HTR-8/SVneo (cell line): ENCODE results near the gene CHSY1.

Experiments
- DNase-seq: peaks from one replicate; pipeline ENCODE4 v3.0.0; 2011; ENCODE audit warnings: low spot score, mixed read lengths; ENCODE audit not compliant: insufficient read length
- FAIRE-seq: peaks from 2 replicates; lab custom pipeline; 2011; peaks lifted over from hg19 to GRCh38; lab: Jason Lieb, UNC

CHSY1 gene

DNA sequence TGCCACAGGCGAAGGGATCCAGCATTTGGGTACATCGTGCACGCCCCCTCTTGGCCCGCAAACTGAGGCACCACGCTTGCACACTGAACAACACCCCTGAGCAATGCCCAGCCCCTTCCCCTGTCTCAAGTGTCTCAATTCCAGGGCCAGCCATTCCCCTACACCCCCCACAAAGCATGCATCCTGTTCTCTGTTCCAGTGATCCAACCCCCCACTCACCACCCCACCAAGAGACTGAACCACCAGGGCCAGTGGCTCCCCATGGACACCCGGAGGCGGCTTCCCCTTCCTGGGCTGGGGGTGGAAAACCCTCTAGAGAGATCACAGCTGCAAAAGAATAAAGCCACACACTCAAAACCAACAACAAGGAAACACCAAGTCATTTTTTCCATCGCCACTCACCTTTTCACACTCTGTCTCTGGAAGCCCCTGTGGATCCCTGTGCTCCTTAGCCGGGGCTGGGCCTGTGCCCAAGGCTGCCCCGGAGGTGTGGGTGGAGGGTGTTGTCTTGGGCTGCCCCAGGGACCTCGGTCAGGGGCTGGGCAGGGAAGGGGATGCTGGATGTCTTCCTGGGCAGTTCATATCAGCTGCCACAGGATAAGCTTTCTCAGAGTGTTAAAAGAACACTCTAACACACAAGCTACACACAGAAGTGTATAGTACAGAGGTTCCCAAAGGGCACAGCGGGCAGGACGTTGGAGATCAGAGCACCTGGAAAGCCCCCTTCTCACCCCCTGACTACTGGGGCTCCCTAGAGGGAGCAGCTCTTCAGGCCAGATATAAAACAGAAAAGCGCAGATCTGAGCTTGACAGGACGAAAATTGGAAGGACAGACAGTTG lies 92.5 kb downstream of the CHSY1 start:
- FAIRE-seq (no peak), DNase-seq (no peak)

DNA sequence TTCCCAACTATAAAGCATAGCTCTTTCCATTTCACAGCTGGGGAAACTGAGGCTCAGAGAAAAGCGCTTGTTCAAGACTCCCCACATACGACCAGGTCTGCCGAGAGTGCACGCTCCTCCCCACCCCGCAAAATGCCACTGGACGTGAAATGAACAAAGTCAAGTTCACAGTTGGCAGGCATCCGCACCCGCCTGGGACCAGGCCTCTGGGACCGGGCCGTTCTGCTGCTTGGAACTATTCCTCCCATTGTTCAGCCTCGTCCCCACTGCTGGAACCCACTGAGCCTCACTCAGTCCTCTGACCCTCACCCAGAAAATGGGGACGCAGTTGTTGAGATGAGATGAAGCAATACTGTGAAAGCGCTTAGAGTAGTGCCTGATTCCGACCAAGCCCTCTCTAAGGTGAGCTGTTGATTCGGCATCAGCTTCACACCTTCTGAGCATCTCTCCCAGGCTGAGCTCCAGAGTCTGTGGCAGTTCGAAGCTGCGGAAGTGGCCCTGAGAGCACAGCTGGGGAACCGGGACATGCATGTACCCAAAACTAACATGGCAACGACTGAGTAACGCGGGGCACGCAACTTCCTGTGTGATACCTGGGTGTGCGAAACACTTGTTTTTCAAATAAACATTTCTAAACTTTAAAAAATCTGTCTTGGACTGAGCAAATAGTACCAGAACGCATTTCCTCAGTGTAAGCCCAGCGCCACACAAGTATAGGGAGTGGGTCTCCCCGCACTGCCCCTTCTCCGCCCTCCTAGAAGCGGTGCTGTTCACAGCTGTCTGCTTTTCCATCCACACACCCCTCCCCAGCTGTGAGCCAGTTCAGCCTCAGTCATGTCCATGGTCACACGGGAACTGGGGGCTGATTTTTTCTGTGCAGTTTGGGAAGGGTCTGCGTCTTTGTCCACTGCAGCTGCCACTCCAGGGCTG lies 93.4 kb downstream of the CHSY1 start:
- FAIRE-seq = no peak
- DNase-seq = no peak

DNA sequence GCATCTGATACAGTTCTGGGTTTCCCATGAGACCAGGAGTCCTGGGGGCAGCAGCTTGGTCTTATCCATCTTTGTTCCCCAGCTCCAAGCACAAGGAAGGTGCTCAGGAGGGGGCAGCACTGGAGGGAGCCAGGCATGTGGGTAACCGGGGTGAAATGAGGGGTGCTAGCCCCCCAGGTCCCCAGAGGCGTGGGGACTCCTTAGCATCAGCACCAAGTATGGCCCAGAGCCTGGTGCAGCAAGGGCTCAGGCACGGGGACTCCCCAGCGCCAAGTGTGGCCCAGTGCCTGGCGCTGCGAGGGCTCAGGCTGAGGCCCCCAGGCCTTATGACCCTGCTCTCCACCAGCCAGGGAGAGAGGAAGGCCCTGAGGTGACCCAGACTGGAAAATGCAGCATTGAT lies 94.1 kb downstream of the CHSY1 start:
- DNase-seq (no peak), FAIRE-seq (no peak)

DNA sequence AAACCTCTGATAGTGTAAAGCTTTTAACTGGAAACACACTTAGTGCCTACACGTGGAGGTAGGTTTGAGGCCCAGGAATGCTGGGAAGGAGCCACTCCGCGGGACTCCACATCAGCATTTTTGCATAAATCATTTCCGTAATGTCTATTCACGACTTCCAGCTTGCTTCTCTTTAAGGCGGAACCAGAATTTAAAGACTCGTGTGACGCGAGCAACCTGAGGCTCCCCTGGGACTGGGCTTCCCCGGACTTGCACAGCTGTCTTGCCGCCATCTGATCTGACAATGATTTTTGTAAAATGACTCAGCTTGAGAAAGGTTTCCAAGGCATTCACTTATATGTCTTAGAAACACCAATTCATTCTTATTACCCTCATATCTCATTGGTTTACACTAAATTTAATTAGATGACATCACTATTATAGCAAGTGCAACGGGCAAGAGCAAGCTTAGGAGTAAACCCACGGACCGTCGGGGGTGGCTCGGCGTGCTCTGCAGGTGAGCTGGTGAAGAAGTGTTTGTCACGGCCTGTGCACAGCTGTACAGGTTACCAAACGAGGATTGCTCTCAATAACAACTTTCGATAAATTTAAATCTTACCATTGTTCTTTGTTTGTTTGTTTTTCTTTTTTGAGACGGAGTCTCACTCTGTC lies 95.2 kb downstream of the CHSY1 start:
- DNase-seq (no peak), FAIRE-seq (no peak)

DNA sequence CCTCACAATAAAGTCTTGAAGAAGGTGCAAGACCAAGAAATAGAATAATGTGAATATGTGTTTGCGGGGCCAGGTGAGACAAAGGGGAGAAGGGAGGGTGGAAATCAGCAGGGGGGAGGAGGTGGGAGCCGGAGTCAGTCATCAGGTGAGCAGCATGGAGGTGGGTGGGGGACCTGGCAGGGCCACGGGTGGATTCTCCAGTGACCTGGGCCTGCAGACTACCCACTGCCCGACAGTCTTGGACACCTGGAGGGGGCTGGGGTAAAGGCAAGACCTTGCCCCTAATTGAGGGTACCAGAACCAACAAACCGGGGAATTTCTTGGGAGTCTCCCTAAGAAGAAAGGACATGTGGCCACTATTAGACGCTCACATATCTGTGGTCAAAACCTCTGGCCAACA lies 95.8 kb downstream of the CHSY1 start:
- FAIRE-seq = no peak
- DNase-seq = no peak

DNA sequence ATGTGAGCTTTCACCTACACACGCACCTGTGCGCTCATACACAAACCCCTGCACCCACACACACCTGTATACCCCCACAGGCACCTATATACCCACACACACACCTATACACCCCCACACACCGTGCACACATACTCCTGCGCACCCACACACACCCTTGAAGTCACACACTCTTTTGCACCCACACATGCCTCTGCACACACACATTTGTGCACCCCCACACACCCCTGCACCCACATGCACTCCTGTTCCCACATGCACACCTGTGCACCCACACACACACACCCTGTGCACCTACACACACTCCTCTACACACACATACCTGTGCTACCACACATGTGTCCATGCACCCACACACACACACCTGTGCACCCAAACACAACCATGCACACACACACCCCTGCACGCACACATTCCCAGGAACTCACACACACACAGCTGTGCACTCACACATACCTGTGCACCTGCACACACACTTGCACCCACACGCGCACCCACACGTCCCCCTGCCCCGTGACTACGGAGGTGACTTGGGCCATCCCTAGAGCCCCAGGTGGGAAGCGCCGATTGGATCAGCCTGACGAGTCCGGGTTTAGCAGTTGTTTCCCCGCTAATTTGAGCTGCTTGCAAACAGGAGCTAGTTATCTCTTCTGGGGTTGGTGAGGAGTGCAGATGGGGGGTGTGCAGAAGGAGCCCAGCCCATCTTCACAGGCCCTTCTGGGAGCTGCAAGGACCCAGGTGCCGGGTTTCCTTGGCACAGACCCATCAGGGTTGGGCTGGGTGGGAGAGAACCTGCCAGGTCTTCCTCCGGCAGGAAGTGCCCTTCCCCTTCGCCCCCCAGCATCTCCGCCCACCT lies 97.8 kb downstream of the CHSY1 start:
- FAIRE-seq (peak; percentile 74), DNase-seq (no peak)

DNA sequence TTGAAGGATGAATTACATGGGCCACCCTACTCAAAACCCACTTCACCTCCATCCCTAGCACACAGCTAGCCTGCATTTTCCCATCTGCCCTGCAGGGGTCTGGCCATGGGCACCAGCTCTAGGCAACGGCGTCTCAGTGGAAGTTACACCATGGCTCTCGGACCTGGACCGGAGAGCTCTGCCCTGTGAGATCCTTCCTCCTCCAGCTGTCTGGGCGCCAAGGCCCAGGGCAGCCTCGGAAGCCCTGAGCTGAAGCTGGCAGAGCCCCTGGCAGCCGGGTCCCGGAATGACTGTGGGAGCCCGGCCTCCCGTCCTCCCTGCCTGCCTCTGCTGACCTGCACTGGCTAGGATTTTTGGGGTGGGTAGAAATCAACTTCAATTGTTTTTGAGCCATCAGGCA lies 98.9 kb downstream of the CHSY1 start:
- DNase-seq (no peak), FAIRE-seq (no peak)

DNA sequence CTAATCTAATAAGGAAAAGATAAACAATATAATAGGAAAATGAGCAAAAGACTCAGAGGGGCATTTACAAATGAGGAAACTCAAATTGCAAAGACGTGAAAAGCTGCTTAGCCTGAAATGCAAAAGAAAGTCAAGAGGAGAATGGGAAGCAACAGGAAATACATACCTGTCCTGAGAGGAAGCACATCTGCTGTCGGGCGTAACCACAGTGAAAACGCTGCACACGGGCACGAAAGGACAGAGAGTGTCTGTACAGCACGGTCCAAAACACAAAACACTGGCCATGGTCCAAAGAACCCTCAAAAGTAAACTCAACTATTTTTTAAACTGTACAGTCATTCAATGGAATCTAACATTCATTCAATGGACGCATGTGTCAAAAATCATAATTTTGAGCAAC lies 100.6 kb downstream of the CHSY1 start:
- DNase-seq = no peak
- no peak for FAIRE-seq

DNA sequence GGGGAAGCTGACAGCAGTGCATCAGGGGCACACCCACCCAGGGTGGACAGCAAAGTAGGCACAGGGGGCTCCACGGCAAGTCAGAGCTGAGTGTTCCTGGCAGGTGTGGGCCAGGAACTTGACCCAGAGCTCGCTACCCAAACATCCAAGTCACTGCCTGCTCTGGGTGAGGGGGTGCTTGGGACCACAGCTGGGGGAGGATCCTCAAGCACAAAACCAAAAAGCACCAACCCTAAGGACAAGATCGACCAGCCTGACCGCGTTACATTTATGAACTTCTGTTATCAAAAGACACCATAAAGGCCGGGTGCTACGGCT lies 101.2 kb downstream of the CHSY1 start:
- FAIRE-seq = no peak
- DNase-seq = no peak

DNA sequence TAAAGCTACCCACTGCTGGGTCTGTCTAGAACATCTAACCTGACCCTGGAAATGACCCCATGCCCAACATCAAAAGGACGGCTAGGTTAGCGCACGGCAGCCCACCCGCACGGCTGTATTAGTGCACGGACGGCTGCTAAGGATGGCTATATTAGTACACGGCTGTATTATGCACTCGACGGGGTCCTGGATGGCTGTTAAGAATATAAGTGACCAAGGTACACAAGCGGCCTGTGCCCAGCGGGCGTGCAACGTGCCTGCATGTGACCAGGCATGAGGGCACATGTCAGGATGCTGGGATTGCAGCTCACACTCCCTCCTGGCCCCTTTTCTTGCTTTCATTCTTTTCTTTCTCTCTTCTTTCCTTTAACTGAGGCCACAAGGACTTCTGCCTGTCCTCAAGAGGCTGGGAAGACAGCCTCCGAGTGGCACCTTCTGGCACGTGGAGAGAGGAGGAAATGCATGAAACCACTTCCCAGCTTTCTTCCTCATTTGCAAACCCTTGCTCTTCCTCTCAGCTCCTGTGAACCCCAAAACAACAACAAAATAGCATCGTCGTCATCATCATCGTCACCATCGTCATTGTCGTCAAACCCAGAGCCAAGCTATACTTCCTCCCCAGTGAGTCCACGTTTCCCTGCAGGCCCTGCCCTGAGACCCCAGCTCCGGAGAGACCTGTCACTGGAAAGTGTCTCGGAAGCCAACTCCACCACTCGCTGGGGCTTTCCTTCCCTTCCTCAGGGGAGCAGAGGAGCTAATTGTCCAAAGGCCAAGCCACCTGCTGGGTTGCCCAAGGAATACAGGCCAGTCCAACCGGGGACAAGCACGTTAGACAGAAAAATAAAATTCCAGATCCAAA lies 101.8 kb downstream of the CHSY1 start:
- DNase-seq (no peak), FAIRE-seq (no peak)

DNA sequence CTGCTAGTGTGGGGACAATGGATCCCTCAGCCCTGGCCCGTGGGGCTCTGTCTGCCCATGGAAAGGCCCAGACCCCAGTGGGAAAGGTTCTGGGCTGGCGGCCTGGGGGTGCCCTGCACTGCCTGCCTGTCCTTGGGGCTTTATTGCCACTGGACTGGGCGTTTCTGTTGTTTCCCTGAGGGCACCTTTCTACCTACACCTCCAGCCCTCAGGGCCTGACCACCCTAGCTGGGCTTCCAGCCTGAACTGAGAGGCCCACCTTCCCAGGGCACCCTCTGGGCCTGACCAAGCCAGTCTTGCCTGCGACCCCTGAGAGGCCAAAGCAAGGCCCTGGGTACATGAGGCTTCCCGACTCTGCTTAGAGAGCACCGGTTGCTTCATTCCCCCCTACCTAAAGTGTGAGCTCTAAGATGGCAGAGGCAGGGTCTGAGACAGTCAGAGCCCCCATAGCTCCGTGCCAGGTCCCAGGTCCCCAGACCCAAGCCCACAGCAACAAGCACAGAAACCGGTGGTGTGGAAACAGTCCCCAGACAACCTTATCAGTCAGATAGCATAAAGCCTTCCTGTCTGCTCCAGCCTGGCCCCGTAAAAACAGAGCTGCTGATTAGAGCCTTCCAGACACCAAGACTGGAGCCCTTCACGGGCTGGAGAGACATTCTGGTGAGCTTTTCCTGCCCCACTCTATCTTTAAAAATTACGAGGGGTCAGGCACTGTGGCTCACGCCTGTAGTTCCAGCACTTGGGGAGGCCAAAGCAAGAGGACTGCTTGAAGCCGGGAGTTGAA lies 102.8 kb downstream of the CHSY1 start:
- FAIRE-seq (no peak), DNase-seq (no peak)

DNA sequence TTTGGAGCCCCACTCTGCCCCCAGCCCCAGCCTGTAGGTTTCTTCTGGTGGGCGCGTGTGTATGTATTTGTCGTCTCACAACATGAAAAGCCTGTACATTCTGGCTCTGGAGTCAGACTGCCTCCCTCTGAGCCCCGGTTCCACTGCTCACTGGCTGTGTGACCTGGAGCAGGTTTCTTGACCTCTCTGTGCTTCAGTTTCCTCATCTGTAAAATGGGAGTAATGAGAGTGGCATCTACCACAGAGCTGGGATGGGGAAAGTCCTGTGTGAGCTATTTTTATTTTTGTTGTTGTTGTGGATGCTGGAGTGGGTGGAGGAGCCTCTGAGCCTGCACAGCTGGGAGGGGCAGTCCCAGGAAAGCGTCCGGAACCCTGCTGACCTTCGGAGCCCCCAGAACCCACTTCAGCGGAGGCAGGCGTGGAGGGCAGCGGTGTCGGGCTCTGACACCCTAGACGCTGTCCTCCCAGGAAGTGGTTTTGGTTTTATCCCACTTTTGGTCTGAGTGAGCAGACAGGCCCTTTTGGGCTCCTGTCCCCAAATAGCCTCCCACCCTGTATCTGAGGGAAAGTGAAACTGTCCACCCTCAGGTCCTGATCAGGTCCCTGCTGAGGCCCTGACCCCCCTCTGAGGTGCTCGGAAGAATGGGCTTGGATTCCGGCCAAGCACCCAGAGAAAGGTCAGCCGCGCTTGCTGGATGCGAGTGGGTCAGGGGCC lies 103.5 kb downstream of the CHSY1 start:
- DNase-seq = no peak
- no peak for FAIRE-seq

DNA sequence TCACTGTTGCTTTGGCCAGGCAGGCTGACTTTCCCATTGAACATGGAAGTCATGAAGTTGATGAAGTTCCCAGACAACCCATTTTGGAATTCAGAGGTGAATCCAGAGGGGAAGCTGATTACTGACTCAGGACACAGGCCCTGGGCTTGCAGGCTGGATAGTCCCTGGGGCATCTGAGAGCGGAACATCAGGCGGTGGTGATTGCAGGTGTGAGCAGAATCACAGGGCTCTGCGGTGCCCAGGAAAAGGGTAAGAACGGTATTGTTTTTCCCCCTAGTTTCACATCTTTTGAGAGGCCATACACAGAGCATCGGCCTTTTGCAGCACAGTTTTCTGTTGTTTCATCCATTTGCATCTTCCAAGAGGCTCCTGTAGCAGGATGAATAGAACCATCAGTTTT lies 104.7 kb downstream of the CHSY1 start:
- DNase-seq = no peak

DNA sequence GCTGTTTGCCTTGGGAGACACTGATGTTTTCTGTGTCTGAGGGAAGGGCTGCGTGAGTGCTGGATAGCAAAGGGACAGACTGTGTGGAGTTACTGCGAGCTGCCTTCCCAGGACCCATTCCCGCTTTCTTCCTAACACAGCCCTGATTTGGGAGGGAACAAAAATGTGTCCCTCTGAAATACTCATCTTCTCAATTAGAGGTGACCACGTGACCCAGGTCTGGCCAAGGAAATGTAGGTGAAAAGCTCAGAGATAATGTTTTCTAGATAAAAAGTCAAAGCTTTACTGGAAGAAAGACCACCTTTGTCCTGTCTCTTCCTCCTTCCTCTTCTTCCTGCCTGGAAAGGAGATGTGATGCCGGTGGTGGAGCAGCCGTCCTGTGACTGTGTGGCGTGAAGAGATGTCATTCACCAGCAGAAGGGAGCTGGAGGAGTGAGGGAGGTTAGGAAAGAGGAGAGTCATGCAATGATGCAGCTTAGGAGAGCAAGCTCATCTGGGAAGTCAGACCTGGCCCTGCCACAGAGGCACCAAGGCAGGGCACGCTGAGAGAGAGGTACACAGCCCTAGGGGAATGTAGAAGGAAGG lies 105.6 kb downstream of the CHSY1 start:
- FAIRE-seq (no peak), DNase-seq (no peak)

More for the DNA sequence above, 104.7 kb downstream of the CHSY1 start:
- no peak for FAIRE-seq

DNA sequence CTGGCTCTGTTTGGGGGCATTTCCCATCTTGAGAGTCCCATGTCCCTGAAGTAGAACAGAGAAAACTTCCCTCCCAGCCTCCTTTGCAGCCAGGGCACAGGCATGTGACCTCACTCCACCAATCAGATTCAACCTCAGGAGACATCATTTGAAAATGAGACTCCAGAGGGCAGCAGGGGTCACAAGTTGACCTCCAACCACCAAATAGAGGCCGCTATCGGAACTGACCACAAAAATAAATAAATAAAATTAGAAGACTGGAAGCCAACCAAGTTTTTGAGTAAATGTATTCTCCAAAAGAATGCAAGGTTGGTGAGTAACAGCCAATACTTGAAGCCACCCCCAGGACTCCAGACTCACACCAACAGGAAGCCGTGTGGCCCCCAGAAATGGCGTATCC lies 106.5 kb downstream of the CHSY1 start:
- DNase-seq = no peak
- FAIRE-seq = no peak

DNA sequence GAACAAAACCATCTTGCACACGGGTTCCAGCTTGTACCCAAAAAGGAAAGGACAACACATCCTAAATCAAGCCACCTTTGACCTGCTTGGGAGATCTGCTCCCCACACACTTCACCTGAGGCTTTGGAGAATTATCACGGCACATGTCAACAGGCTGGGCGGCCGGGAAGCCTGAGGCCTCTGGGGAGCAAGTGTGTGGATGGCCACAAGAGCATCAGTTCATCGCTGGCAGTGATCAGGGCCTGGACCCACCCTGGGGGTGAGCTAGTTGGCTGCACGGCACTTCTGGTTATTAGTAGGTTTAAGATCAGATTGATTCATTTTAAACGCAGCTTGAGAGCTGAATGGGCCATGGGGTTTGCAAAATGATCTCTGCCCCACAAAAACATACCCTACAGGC lies 108.5 kb downstream of the CHSY1 start:
- no peak for FAIRE-seq

DNA sequence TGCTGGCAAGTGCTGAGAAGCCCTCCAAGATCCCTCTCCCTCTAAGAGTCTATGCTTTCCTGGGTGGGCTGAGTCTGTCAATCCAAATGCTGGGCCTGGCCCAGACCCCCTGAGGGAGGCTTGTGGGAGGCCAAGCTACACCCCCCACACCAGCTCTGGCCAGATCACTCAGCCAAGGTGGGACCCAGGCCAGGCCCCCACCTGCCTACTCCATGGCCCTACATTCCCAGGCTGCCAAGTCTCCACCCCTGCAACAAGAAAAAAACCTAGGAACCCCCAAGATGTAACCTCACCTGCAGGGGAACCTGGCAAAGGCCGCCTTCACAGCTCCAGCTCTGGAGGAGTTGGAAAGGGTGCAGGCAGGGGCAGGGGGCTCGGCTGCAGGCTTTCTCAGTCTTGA lies 109.1 kb downstream of the CHSY1 start:
- DNase-seq (no peak), FAIRE-seq (no peak)

More for the DNA sequence above, 108.5 kb downstream of the CHSY1 start:
- no peak for DNase-seq
